Upper lobe of left lung (tissue), 6 donors: ENCODE results near the gene KDM5A. TPM values are rescaled to one million over a fixed set of nuclear protein-coding genes. Genes with fewer than 3 reads are reported as not detected.
A peak's percentile ranks its signal among the peaks of the same experiment; 100 is the strongest.

Source experiments
- ATAC-seq, 2 donors: fragments of 200-7000 bp; cut with Tn5 transposase; one replicate each; pipeline ENCODE4 v1.9.1; 2022; ENCODE audit warnings: mild to moderate bottlenecking in 2 of 2, moderate library complexity in 2 of 2; ENCODE audit not compliant: low FRiP score in 2 of 2
- DNase-seq, 2 donors: peaks; one replicate each; pipeline ENCODE4 v3.0.0-alpha.2; 2019 to 2020
- H3K27ac ChIP-seq, 4 donors: fragments of 200-600 bp; sonication (generic); one replicate each; pipeline ENCODE4 v1.5.1; 2016 to 2019
- H3K27me3 ChIP-seq, 4 donors: fragments of 200-600 bp; sonication (generic); one replicate each; pipeline ENCODE4 v1.5.1; 2017 to 2019
- H3K36me3 ChIP-seq, 4 donors: fragments of 200-600 bp; sonication (generic); one replicate each; pipeline ENCODE4 v1.5.1; 2016 to 2019
- H3K4me1 ChIP-seq, 4 donors: fragments of 200-600 bp; sonication (generic); one replicate each; pipeline ENCODE4 v1.5.1; 2018 to 2019
- H3K4me3 ChIP-seq, 4 donors: fragments of 200-600 bp; sonication (generic); one replicate each; pipeline ENCODE4 v1.5.1; 2017 to 2019; ENCODE audit warnings: mild to moderate bottlenecking in 2 of 4, moderate library complexity in 1 of 4
- H3K9me3 ChIP-seq, 4 donors: fragments of 200-600 bp; sonication (generic); one replicate each; pipeline ENCODE4 v1.5.1; 2018 to 2019
- EP300 ChIP-seq, 4 donors: sonication (generic); formaldehyde crosslinking; IDR thresholded peaks; one replicate each; pipeline ENCODE4 v1.5.1; 2017; ENCODE audit warnings: antibody characterized with exemption in 4 of 4, control low read depth in 2 of 4
- POLR2A ChIP-seq, 4 donors: fragments of 450-650 bp; IDR thresholded peaks; one replicate each; pipeline ENCODE4 v1.5.1; 2016 to 2017; ENCODE audit warnings: antibody characterized with exemption in 4 of 4, mild to moderate bottlenecking in 2 of 4
- POLR2AphosphoS5 ChIP-seq, 2 donors: sonication (generic); formaldehyde crosslinking; IDR thresholded peaks; one replicate each; pipeline ENCODE4 v1.5.1; 2017; ENCODE audit warnings: antibody characterized with exemption in 2 of 2
- WGBS, 2 donors: methylation state at CpG; one replicate each; pipeline ENCODE4 v1.1.5; 2017 to 2018; 5-methylcytosine and 5-hydroxymethylcytosine counted together
- total RNA-seq, 6 donors: library from RNA; depleted of rRNA in 4 of 6; stranded (reverse); fragments of >200 nt in 4 of 6; gene quantifications; one replicate each; pipeline versions ENCODE4 v1.1.0 to v1.2.1, GENCODE V29; 2016 to 2021
- TF ChIP-seq, protein P1 (sequence below), 6 experiments: fragments of 450-650 bp in 4 of 6; fragments of 200-600 bp in 2 of 6; sonication (generic) in 2 of 6; IDR thresholded peaks; one replicate each; pipeline ENCODE4 v1.5.1; 2016 to 2019; ENCODE audit warnings: antibody characterized with exemption in 6 of 6
- donor health status: DM: no; HTN: no; CAD: no; lungs with moderate emphysema.
- donor health status: DM: no; HTN: yes; CAD: no; lungs with severe emphysema.

Gene KDM5A
- total RNA-seq, 6 donors from 2014 or later, result 51.2 to 79.6 (median 60.1) TPM

DNA sequence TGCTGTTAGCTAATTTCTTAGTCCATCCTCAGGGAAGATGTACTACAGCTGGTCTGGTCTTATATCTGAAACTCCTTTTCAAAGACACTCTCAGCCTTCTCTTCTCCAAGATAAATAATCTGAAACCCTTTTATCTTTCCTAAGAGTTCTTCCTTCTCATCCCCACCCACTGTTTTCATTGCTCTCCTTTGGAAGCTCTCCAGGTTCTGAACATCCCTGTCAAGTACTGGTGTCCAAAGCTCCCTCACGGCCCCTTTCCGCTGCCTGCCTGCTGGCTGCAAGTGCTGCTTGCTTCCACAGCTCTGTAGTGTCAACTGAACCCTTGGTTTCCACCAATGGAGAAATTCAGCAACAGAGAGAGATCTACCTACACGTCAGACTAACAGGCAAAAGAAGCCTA, 119.9 kb downstream of the KDM5A start:
- Histone ChIP-seq H3K36me3 (no peaks in the 10 kb centered on the region), H3K4me1 (no peaks in the 10 kb centered on the region), H3K27ac (no peak overlapping the region), H3K9me3 (no peaks in the 10 kb centered on the region), H3K4me3 (no peak overlapping the region), H3K27me3 (no peaks in the 10 kb centered on the region)
- ATAC-seq, result peak in 1 of 2 donors; percentile 68
- no peak for TF ChIP-seq EP300 (IDR thresholded peaks at IDR 0.05)
- TF ChIP-seq POLR2A (IDR thresholded peaks at IDR 0.05), result no peak
- TF ChIP-seq, protein P1, sequence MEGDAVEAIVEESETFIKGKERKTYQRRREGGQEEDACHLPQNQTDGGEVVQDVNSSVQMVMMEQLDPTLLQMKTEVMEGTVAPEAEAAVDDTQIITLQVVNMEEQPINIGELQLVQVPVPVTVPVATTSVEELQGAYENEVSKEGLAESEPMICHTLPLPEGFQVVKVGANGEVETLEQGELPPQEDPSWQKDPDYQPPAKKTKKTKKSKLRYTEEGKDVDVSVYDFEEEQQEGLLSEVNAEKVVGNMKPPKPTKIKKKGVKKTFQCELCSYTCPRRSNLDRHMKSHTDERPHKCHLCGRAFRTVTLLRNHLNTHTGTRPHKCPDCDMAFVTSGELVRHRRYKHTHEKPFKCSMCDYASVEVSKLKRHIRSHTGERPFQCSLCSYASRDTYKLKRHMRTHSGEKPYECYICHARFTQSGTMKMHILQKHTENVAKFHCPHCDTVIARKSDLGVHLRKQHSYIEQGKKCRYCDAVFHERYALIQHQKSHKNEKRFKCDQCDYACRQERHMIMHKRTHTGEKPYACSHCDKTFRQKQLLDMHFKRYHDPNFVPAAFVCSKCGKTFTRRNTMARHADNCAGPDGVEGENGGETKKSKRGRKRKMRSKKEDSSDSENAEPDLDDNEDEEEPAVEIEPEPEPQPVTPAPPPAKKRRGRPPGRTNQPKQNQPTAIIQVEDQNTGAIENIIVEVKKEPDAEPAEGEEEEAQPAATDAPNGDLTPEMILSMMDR (IDR thresholded peaks at IDR 0.05), result no peak
- TF ChIP-seq POLR2AphosphoS5 (IDR thresholded peaks at IDR 0.05), result no peak
- 43 to 47% methylated on average over 3 of the region's 3 CpGs for WGBS, 2 donors
- no peak for DNase-seq

DNA sequence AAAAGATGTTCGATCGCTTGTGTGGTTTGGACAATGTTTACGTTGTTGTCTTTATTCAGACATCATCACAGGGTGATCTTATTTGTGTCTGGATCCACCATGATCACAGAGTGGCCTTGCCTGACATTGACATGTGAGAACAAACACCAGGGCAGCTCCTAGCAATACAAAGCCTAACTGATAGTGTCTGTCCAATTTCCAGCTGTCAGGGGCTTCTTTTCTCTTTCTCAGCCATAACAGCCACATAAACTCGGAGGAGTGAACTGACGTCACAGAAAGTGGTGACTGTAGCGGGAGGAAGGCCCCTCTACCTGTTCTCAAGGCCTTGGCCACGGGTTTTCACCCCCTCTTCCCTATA, 120.7 kb downstream of the KDM5A start:
- no peak for ATAC-seq

DNA sequence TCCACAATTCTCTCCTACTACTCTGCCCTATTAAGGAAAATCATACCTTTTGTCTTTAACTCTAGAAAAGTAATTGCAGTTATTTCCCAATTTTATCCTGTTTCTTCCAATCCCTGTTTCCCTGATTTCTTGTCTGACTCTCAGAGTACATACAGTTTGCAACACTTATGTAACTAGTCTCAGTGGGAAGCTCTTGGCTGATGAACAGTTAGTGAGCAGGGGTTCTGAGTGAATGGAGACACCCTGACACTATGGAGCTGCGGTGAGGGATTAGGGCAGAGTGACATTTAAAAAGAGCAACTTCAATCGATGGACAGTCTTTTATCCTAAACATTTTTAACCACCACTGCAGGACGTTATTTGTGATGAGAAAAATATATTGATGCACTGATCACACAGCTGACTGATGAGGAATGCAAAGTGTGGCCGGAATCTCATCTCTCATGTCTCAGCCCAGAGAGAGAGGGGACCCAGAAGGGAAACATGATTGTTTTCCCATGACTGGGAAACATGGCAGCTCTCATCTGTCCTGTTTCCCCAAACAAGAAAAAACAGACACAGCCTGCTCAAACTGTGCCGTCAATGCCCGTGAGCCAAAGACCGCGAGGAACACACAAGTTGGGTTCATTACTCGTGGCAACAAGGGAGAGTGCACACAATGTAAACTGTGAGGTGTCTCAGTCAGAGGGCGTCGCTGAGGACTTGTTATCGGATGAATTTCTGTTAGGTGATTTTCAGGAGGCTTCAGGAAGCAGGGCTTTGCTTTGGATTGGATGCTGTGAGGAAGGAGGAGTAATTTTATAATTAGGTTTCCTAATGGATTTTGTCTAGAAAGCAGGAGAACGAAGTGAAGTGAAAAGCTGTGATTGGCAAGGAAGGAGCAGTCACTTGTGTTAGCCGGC, 121.3 kb downstream of the KDM5A start:
- 27 to 40% methylated on average over 14 of the region's 14 CpGs for WGBS, 2 donors
- DNase-seq, result no peak
- no peak for ATAC-seq
- Histone ChIP-seq H3K36me3 (no peaks in the 10 kb centered on the region), H3K27me3 (no peaks in the 10 kb centered on the region), H3K4me1 (no peaks in the 10 kb centered on the region), H3K4me3 (no peak overlapping the region), H3K9me3 (no peaks in the 10 kb centered on the region), H3K27ac (no peak overlapping the region)
- TF ChIP-seq, protein P1 (IDR thresholded peaks at IDR 0.05), result no peak
- TF ChIP-seq EP300 (IDR thresholded peaks at IDR 0.05), result no peak
- TF ChIP-seq POLR2A (IDR thresholded peaks at IDR 0.05), result no peak
- no peak for TF ChIP-seq POLR2AphosphoS5 (IDR thresholded peaks at IDR 0.05)

More for the DNA sequence above, 120.7 kb downstream of the KDM5A start:
- TF ChIP-seq, protein P1 (IDR thresholded peaks at IDR 0.05), result no peak
- TF ChIP-seq POLR2A (IDR thresholded peaks at IDR 0.05) (no peak), EP300 (IDR thresholded peaks at IDR 0.05) (no peak), POLR2AphosphoS5 (IDR thresholded peaks at IDR 0.05) (no peak)
- no peak overlapping the region for H3K27ac ChIP-seq
- 38 to 40% methylated on average over 7 of the region's 7 CpGs for WGBS, 2 donors
- no peak overlapping the region for H3K4me3 ChIP-seq
- no peaks in the 10 kb centered on the region for H3K9me3 ChIP-seq
- no peak for DNase-seq
- no peaks in the 10 kb centered on the region for H3K4me1 ChIP-seq
- H3K27me3 ChIP-seq, result no peaks in the 10 kb centered on the region
- H3K36me3 ChIP-seq, result no peaks in the 10 kb centered on the region

GRCh38 chr12:265096-265495, 124.0 kb downstream of the KDM5A start:
- Histone ChIP-seq H3K4me3 (no peak overlapping the region), H3K27me3 (no peaks in the 10 kb centered on the region), H3K9me3 (no peaks in the 10 kb centered on the region), H3K36me3 (no peaks in the 10 kb centered on the region), H3K4me1 (no peaks in the 10 kb centered on the region), H3K27ac (no peak overlapping the region)
- WGBS, 2 donors, result 49 to 55% methylated on average over 3 of the region's 3 CpGs
- TF ChIP-seq POLR2AphosphoS5 (IDR thresholded peaks at IDR 0.05) (no peak), POLR2A (IDR thresholded peaks at IDR 0.05) (no peak), EP300 (IDR thresholded peaks at IDR 0.05) (no peak)
- TF ChIP-seq, protein P1 (IDR thresholded peaks at IDR 0.05), result no peak
- ATAC-seq, result no peak
- no peak for DNase-seq

DNA sequence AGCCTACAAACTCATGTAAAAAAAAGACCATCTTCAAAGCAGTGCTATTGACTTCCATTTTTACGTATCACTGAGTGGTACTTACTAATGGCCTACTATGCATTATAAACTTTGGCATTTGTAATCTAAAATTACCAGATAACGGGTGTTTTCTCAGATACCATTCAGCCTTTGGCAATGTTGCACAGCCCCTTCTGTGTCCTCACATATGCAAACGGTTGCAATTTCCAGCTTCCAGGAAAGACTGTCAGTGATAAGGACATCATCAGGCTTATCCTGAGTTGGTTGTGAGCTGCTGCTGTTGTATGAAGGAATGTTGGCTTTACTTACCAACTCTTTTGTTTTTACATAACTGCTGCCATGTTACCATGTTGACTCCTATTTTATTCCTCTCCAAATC, 124.9 kb downstream of the KDM5A start:
- Histone ChIP-seq H3K4me1 (no peaks in the 10 kb centered on the region), H3K27me3 (no peaks in the 10 kb centered on the region), H3K27ac (no peak overlapping the region), H3K36me3 (no peaks in the 10 kb centered on the region), H3K4me3 (no peak overlapping the region), H3K9me3 (no peaks in the 10 kb centered on the region)
- ATAC-seq (no peak), DNase-seq (no peak)
- WGBS, 2 donors, result 66 to 72% methylated on average over 3 of the region's 3 CpGs
- TF ChIP-seq POLR2AphosphoS5 (IDR thresholded peaks at IDR 0.05) (no peak), EP300 (IDR thresholded peaks at IDR 0.05) (no peak), POLR2A (IDR thresholded peaks at IDR 0.05) (no peak)
- TF ChIP-seq, protein P1 (IDR thresholded peaks at IDR 0.05), result no peak
